Measurements from ENCODE around the gene PRRC2C. TPM values are rescaled to one million over a fixed set of nuclear protein-coding genes. Genes with fewer than 3 reads are reported as not detected.
"Not testable (repeated sequence)": the region's sequence is repeated elsewhere in the genome, so short reads cannot be mapped to it uniquely, and the experiment has no call there.

PRRC2C gene
- total RNA-seq, 1 experiment from 2014 or later, result 55.9 TPM

GRCh38 chr1:171500304-171500703, 15.0 kb downstream of the PRRC2C start:
- no peak for DNase-seq (ENCODE audit: low read depth)

GRCh38 chr1:171500803-171501202, 15.5 kb downstream of the PRRC2C start:
- DNase-seq (ENCODE audit: low read depth), result no peak

GRCh38 chr1:171501305-171502024, 16.1 kb downstream of the PRRC2C start:
- DNase-seq (ENCODE audit: low read depth), result no peak

GRCh38 chr1:171506525-171507304, 21.4 kb downstream of the PRRC2C start:
- DNase-seq (ENCODE audit: low read depth), result peak; percentile 14

DNA sequence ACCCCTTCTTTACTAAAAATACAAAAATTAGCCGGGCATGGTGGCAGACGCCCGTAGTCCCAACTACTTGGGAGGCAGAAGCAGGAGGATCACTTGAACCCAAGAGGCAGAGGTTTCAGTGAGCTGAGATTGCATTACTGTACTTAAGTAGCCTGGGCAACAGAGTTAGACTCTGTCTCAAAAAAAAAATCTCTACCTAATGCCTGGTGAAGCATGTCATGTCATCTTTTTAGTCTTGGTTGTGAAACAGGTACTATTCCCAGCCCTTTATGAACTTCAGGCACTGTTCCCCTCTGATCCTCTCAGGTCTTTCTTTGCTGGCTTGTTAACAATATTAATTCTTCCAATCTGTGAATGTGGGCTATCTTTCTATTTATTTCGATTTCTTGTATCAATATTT, 22.1 kb downstream of the PRRC2C start:
- DNase-seq (ENCODE audit: low read depth), result no peak

GRCh38 chr1:171509191-171509590, 23.9 kb downstream of the PRRC2C start:
- DNase-seq (ENCODE audit: low read depth), result no peak

DNA sequence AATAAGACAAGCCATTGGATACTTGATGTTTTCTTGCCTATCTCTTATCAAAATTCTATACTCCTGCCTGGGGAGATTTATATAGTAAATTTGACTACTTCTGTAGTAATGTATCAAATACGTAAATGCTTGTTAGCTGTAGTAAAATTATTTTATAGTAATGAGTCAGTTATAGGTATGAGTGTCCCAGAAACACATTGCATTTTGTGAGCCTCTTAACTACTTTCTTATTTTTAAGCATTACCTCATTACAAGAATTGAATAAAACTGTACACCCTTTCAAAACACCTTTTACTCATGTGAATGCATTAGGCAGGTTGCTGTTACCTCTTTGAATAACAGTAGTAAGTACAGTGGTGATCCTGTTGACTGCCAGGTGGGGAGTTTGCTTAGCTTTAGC, 28.4 kb downstream of the PRRC2C start:
- no peak for DNase-seq (ENCODE audit: low read depth)

- DNase-seq (ENCODE audit: low read depth), result no peak
Measured at GRCh38 chr1:171515299-171515698, 30.0 kb downstream of the PRRC2C start.

- no peak for DNase-seq (ENCODE audit: low read depth)
Measured at GRCh38 chr1:171515741-171516140, 30.4 kb downstream of the PRRC2C start.

DNA sequence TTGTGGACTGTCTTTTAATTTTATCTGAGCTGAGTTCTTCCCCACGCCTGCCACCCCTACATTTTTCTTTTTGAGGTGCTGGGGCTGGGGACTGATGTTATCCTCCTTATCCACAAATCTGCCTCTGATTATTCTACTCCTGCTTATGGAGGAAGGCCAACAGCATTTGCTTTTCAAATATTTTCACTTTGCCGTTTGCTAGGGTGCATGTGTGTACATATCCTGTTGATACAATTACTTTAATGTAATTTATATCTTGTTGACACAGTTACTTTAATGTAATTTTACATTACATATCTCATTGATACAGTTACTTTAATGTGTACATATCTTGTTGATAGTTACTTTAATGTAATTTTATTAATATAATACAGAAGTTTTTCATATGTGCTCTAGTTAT, 36.2 kb downstream of the PRRC2C start:
- DNase-seq (ENCODE audit: low read depth), result no peak

- no peak for DNase-seq (ENCODE audit: low read depth)
Measured at GRCh38 chr1:171530676-171531075, 45.3 kb downstream of the PRRC2C start.

GRCh38 chr1:171532520-171532919, 47.2 kb downstream of the PRRC2C start:
- DNase-seq (ENCODE audit: low read depth), result no peak

GRCh38 chr1:171545523-171545922, 60.2 kb downstream of the PRRC2C start:
- no peak for DNase-seq (ENCODE audit: low read depth)

DNA sequence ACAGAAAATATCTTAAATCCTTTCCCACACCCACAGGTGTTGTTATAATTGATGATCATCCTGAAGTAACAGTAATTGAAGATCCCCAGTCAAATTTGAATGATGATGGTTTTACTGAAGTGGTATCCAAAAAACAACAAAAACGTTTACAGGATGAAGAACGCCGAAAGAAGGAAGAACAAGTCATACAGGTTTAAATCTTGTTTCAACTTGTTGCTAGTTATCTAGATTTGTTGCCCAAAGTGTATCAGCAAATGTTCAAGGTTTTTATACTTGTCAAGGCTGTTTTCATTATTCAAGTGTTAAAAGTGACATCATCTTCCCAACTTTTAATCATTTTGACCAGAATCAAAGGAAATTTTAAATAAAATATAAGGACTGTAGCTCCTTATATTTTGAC, 64.7 kb downstream of the PRRC2C start:
- no peak for DNase-seq (ENCODE audit: low read depth)

- not testable (repeated sequence) for DNase-seq (ENCODE audit: low read depth)
Measured at GRCh38 chr1:171550598-171551100, 65.3 kb downstream of the PRRC2C start.

DNA sequence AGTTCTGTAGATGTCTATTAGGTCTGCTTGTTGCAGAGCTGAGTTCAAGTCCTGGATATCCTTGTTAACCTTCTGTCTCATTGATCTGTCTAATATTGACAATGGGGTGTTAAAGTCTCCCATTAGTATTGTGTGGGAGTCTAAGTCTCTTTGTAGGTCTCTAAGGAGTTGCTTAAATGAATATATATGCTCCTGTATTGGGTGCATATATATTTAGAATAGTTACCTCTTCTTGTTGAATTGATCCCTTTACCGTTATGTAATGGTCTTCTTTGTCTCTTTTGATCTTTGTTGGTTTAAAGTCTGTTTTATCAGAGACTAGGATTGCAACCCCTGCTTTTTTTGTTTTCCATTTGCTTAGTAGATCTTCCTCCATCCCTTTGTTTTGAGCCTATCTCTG, 68.6 kb downstream of the PRRC2C start:
- peak; percentile 7 for DNase-seq (ENCODE audit: low read depth)

GRCh38 chr1:171563675-171564074, 78.3 kb downstream of the PRRC2C start:
- peak; percentile 41 for DNase-seq (ENCODE audit: low read depth)

DNA sequence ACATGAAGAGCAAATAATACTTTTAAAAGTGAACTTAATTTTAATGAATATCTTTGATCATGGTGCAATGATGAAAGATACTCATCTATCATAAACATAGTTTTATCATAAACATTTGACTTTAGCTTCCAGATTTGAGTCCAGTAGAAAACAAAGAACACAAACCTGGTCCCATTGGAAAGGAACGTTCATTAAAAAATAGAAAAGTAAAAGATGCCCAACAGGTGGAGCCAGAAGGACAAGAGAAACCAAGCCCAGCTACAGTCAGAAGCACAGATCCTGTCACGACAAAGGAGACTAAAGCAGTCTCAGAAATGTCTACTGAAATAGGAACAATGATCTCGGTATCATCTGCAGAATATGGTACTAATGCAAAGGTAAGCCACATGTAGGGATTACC, 81.1 kb downstream of the PRRC2C start:
- peak; percentile 3 for DNase-seq (ENCODE audit: low read depth)

GRCh38 chr1:171570295-171570694, 85.0 kb downstream of the PRRC2C start:
- no peak for DNase-seq (ENCODE audit: low read depth)

DNA sequence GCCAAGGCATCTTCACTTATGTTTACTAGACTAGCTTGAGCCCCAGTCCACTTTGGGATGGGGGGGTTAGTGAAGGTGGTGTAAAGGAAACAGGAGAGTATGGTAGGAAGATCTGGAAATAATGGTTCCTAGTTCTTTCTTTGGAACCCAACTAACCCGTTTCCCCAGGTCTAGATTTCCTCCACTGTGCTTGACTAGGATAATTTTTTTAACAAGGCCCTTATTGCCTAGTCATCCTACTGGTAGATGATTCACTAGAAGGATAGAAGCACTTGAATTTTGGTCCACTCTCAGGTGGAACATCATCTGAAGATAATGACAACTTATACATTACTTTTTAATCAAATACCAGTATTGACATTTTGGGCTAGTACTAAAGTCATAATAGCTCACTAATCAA, 90.8 kb downstream of the PRRC2C start:
- no peak for DNase-seq (ENCODE audit: low read depth)

DNA sequence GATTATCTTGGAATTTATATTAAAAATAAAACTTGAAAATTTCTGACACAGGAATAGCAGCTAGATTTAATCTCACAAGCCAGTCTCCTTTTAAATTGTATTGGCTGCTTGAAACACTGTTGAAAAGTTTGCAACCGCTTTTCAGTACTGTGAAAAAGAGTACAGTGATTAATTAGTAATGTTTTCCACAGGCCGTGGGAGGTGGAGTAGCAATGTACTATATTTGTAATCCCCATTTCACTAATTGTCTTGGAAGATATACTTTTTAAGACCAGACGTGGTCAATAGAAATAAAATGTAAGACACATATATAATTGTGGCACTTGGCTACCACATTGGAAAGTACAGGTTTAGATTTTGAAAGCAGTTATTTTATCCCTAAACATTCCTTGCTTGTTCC, 95.9 kb downstream of the PRRC2C start:
- no peak for DNase-seq (ENCODE audit: low read depth)

DNA sequence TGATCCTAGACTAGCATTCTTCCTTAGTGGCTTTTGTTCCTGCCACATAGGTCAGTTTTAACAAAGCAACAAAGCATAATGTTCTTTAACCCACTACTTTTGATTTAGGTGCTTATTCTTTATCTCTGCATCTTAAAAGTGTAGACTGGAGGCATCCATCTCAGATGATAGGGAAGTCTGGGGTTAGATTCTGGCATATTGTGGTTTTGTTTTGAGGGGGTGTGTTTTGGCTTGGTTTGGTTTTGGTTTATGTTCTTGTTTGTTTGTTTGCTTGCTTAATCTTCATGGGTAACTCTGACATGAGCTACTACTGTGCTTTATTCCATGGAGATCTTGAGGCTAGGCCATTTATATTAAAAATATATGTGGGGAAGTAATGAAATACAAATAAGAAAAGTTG, 96.4 kb downstream of the PRRC2C start:
- no peak for DNase-seq (ENCODE audit: low read depth)

GRCh38 chr1:171582589-171582988, 97.3 kb downstream of the PRRC2C start:
- DNase-seq (ENCODE audit: low read depth), result no peak
